ENCODE data around the gene ELAC2. TPM values are rescaled to one million over a fixed set of nuclear protein-coding genes. Genes with fewer than 3 reads are reported as not detected.

ELAC2 gene
- total RNA-seq, 1 donor from 2014 or later = 37.1 TPM

Other genes with a start within 250 kb of the ELAC2 start
- 3.7 TPM for gene ARHGAP44, start 228.5 kb downstream of the ELAC2 start, total RNA-seq